Epithelial cell of esophagus (primary cell): Measurements from ENCODE around the gene SGCA.

Experiments used
- DNase-seq: peaks from one replicate; pipeline ENCODE4 v3.0.0; 2010; ENCODE audit warnings: low read depth
- H3K4me3 ChIP-seq: 2 replicates; pipeline ENCODE4 v1.5.1; 2011; ENCODE audit warnings: mild to moderate bottlenecking, low read length, control low read depth
- CTCF ChIP-seq: IDR thresholded peaks from 2 replicates; pipeline ENCODE4 v1.5.1; 2011; ENCODE audit warnings: low read depth, mild to moderate bottlenecking, low read length, control low read depth, inconsistent platforms; ENCODE audit not compliant: insufficient read depth; ENCODE audit errors: missing control alignments

SGCA gene

DNA sequence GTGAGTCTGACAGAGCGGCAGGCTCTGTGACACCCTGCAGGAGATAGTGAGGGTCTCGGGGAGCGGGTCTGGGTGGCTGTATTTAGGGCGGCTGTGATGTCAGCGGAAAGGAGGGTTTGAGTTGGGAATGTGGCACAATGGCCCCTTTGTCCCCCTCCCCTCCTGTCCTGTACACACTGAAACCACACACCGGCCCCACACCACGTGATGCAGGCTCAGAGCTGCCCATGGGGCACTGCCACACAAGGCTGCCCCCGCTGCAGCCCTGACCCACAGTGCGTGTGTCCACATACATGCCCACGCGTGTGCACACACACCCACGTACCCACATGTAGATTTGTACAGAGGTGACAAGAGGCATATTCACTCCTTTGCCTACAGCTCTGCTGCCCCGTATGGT lies 15.3 kb downstream of the SGCA start:
- no peak for TF ChIP-seq CTCF
- no peak overlapping the region for H3K4me3 ChIP-seq
- no peak for DNase-seq

- no peak for TF ChIP-seq CTCF
- H3K4me3 ChIP-seq: no peak overlapping the region
- DNase-seq: peak; percentile 52
Measured at GRCh38 chr17:50181591-50182560, 16.1 kb downstream of the SGCA start.

- no peak for DNase-seq
- no peak for TF ChIP-seq CTCF
Measured at GRCh38 chr17:50182783-50183420, 17.1 kb downstream of the SGCA start.

DNA sequence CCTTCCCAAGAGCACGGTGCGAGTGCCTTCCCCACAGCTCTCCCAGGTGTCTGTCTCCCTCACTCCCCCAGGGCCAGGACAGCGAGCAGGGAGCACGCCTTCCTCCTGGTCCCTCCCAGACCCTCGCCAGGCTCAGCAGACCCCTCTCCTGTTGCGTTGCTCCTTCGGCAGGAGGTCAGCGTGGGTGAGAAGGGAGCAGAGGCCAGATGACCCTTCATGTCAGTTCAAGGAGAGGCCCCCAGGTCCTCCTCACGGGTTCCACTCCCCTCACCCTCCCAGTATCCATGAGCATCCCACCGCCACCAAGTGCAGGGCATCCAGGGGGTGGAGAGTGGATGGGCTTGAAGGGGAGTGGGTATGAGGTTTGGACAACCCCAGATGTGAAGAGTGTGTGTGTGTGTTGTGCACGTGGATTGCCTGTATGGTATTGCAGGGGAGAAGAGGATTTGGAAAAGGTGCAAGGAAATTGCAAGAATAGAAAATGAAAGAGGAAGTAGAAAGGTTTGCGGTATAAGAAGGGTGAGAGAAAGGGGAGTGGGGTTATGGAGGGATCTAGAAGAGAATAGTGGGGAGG lies 17.7 kb downstream of the SGCA start:
- TF ChIP-seq CTCF: no peak
- no peak for DNase-seq
- no peak overlapping the region for H3K4me3 ChIP-seq

More at GRCh38 chr17:50182783-50183420, 17.1 kb downstream of the SGCA start:
- H3K4me3 ChIP-seq: no peak overlapping the region

DNA sequence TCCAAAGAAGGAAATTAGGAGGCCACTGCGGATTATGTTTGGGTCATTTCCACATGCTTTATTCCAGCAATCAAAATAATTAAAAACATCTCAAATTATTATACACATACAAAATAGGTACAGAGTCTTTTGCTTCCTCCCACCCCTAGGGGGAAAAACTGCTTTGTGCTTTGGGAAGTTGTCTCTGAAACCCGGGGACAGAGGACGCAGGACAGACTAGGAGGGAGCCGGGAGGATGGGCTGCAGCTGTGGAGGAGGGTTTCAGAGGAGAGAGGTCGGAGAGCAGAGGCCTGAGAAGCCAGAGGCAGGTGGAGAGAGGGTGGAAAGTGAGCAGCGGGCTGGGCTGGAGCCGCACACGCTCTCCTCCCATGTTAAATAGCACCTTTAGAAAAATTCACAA lies 18.3 kb downstream of the SGCA start:
- DNase-seq: no peak
- no peak overlapping the region for H3K4me3 ChIP-seq

More for the DNA sequence above, 18.3 kb downstream of the SGCA start:
- TF ChIP-seq CTCF: no peak
